Suprapubic skin (tissue), 4 donors: ENCODE measurements around the gene KDM4E. TPM values are rescaled to one million over a fixed set of nuclear protein-coding genes. Genes with fewer than 3 reads are reported as not detected.
"Not testable (repeated sequence)": the region's sequence is repeated elsewhere in the genome, so short reads cannot be mapped to it uniquely, and the experiment has no call there.

ENCODE experiments used
- DNase-seq, 2 donors: peaks; one replicate each; pipeline ENCODE4 v3.0.0-alpha.2; 2019; ENCODE audit warnings: low spot score in 2 of 2
- H3K27ac ChIP-seq: fragments of 200-600 bp; sonication (generic); one replicate; pipeline ENCODE4 v1.5.1; 2019
- H3K27me3 ChIP-seq: fragments of 200-600 bp; sonication (generic); one replicate; pipeline ENCODE4 v1.5.1; 2019
- H3K36me3 ChIP-seq: fragments of 200-600 bp; sonication (generic); one replicate; pipeline ENCODE4 v1.5.1; 2019
- H3K4me1 ChIP-seq: fragments of 200-600 bp; sonication (generic); one replicate; pipeline ENCODE4 v1.5.1; 2019
- H3K4me3 ChIP-seq: fragments of 200-600 bp; sonication (generic); one replicate; pipeline ENCODE4 v1.5.1; 2019; ENCODE audit warnings: mild to moderate bottlenecking
- H3K9me3 ChIP-seq: fragments of 200-600 bp; sonication (generic); one replicate; pipeline ENCODE4 v1.5.1; 2019
- EP300 ChIP-seq: sonication (generic); formaldehyde crosslinking; IDR thresholded peaks from one replicate; pipeline ENCODE4 v1.6.1; 2017; ENCODE audit warnings: antibody characterized with exemption
- POLR2A ChIP-seq, 2 donors: fragments of 450-650 bp; IDR thresholded peaks; one replicate each; pipeline ENCODE4 v1.6.1; 2017; ENCODE audit warnings: antibody characterized with exemption in 2 of 2, mild to moderate bottlenecking in 2 of 2, moderate library complexity in 2 of 2
- POLR2AphosphoS5 ChIP-seq, 3 donors: sonication (generic); formaldehyde crosslinking; IDR thresholded peaks; one replicate each; pipeline ENCODE4 v1.6.1; 2017; ENCODE audit warnings: antibody characterized with exemption in 3 of 3
- WGBS: methylation state at CpG from one replicate; pipeline ENCODE4 v1.1.5; 2018; 5-methylcytosine and 5-hydroxymethylcytosine counted together
- total RNA-seq, 4 donors: library from RNA; depleted of rRNA; stranded (reverse); fragments of >200 nt; gene quantifications; one replicate each; pipeline ENCODE4 v1.1.0, GENCODE V29; 2016
- TF ChIP-seq, protein P1 (sequence below), 2 donors: fragments of 200-600 bp in 1 of 2; fragments of 450-650 bp in 1 of 2; sonication (generic) in 1 of 2; IDR thresholded peaks; one replicate each; pipeline ENCODE4 v1.5.1; 2016 to 2019; ENCODE audit warnings: antibody characterized with exemption in 2 of 2, mild to moderate bottlenecking in 1 of 2, moderate library complexity in 1 of 2

Gene KDM4E
- total RNA-seq, 4 donors from 2014 or later: not detected

DNA sequence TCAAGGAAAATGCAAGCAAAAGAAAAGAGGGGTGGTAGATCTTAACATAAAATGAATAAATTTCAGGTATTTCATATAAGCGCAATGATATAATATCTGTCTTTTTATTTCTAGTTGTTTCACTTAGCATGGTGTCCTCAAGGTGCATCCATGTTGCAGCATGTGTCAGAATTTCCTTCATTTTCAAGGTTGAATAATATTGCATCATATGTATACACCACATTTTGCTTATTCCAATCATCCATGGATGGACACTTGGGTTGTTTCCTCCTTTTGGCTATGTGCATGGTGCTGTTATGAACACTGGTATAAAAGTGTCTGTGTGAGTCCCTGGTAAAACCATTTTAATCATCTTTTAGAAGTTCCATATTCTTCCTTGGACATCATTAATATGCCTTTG is 17.2 kb downstream of the KDM4E start:
- Histone ChIP-seq H3K27ac (no peak overlapping the region), H3K4me3 (no peak overlapping the region), H3K27me3 (peaks cover 18% of the 10 kb centered on the region), H3K9me3 (no peaks in the 10 kb centered on the region), H3K4me1 (no peaks in the 10 kb centered on the region), H3K36me3 (no peaks in the 10 kb centered on the region)
- DNase-seq: no peak
- 97% methylated on average over 1 of the region's 1 CpG for WGBS
- TF ChIP-seq POLR2A (IDR thresholded peaks at IDR 0.05) (no peak), POLR2AphosphoS5 (IDR thresholded peaks at IDR 0.05) (no peak), EP300 (no peak)
- TF ChIP-seq, protein P1, sequence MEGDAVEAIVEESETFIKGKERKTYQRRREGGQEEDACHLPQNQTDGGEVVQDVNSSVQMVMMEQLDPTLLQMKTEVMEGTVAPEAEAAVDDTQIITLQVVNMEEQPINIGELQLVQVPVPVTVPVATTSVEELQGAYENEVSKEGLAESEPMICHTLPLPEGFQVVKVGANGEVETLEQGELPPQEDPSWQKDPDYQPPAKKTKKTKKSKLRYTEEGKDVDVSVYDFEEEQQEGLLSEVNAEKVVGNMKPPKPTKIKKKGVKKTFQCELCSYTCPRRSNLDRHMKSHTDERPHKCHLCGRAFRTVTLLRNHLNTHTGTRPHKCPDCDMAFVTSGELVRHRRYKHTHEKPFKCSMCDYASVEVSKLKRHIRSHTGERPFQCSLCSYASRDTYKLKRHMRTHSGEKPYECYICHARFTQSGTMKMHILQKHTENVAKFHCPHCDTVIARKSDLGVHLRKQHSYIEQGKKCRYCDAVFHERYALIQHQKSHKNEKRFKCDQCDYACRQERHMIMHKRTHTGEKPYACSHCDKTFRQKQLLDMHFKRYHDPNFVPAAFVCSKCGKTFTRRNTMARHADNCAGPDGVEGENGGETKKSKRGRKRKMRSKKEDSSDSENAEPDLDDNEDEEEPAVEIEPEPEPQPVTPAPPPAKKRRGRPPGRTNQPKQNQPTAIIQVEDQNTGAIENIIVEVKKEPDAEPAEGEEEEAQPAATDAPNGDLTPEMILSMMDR (IDR thresholded peaks at IDR 0.05): no peak

DNA sequence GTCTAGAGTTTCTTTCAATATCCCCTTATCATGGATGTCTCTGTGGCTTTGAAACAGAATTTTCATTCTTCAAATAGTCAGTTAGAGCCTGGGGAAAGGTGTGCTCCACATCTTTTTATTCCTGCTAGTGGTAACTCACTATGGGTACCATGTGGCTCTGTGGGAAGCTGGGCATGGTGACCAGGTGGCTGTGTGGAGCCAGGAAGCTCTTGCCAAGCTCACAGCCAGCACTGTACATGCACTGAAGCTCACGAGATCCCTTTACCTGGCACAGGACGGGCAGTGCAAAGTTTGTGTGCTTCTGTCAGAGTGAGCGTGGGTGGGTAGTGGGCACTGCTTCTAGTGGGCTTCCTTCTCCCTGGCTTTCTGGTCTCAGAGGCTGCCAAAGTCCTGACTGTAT is 17.8 kb downstream of the KDM4E start:
- no peak for DNase-seq
- Histone ChIP-seq H3K27me3 (peaks cover 11% of the 10 kb centered on the region), H3K27ac (no peak overlapping the region), H3K36me3 (no peaks in the 10 kb centered on the region), H3K4me3 (no peak overlapping the region), H3K4me1 (no peaks in the 10 kb centered on the region), H3K9me3 (no peaks in the 10 kb centered on the region)
- WGBS: 75% methylated on average over 2 of the region's 3 CpGs
- TF ChIP-seq, protein P1 (IDR thresholded peaks at IDR 0.05): no peak
- TF ChIP-seq POLR2AphosphoS5 (IDR thresholded peaks at IDR 0.05): no peak
- TF ChIP-seq POLR2A (IDR thresholded peaks at IDR 0.05): no peak
- no peak for TF ChIP-seq EP300

DNA sequence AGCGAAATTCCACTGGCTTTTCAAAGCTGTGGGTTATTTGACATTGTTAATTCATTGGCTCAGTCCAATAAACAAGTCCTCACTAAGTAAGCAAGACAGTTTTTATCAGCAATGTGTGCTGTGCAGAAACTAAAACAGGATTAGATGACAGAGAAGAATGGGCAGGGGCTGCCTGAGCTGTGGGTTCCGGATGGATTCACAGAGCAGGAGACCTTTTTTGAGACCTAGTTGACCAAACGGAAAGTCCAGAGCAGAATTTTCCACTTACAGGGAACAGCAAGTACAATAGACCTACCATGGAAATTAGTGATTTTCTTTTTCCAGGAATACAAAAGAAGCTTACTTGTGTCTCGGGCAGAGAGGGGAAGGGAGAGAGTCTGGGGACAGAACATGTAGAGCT is 19.0 kb downstream of the KDM4E start:
- H3K36me3 ChIP-seq: no peaks in the 10 kb centered on the region
- H3K4me3 ChIP-seq: no peak overlapping the region
- H3K27me3 ChIP-seq: peaks cover 12% of the 10 kb centered on the region
- no peak for DNase-seq
- no peaks in the 10 kb centered on the region for H3K4me1 ChIP-seq
- H3K9me3 ChIP-seq: no peaks in the 10 kb centered on the region
- TF ChIP-seq, protein P1 (IDR thresholded peaks at IDR 0.05): no peak
- TF ChIP-seq POLR2A (IDR thresholded peaks at IDR 0.05) (no peak), EP300 (no peak), POLR2AphosphoS5 (IDR thresholded peaks at IDR 0.05) (no peak)
- WGBS: 84% methylated on average over 4 of the region's 4 CpGs
- no peak overlapping the region for H3K27ac ChIP-seq

DNA sequence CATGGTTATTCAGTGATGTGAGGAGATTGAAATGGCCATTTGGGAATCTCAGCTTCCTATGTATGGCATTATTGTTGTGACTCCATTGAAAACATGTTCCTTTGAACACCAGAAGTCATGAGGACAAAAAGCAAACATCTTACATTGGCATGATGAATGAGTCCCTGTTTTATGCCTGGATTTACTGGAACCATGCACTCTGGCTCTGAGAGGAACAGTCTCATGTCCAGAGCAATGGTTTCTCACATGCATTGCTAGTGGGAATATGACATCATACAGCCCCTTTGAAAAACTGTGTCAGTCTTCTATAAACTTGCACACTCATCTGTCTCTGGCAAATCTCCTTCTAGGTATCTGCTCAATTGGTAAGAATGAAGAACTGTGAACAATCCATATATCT is 20.8 kb downstream of the KDM4E start:
- no peaks in the 10 kb centered on the region for H3K4me1 ChIP-seq
- H3K9me3 ChIP-seq: no peaks in the 10 kb centered on the region
- TF ChIP-seq POLR2AphosphoS5 (IDR thresholded peaks at IDR 0.05): no peak
- TF ChIP-seq POLR2A (IDR thresholded peaks at IDR 0.05): no peak
- no peak for TF ChIP-seq EP300
- TF ChIP-seq, protein P1 (IDR thresholded peaks at IDR 0.05): no peak
- H3K4me3 ChIP-seq: no peak overlapping the region
- no peak for DNase-seq
- H3K36me3 ChIP-seq: no peaks in the 10 kb centered on the region
- no peak overlapping the region for H3K27ac ChIP-seq
- H3K27me3 ChIP-seq: peaks cover 13% of the 10 kb centered on the region

DNA sequence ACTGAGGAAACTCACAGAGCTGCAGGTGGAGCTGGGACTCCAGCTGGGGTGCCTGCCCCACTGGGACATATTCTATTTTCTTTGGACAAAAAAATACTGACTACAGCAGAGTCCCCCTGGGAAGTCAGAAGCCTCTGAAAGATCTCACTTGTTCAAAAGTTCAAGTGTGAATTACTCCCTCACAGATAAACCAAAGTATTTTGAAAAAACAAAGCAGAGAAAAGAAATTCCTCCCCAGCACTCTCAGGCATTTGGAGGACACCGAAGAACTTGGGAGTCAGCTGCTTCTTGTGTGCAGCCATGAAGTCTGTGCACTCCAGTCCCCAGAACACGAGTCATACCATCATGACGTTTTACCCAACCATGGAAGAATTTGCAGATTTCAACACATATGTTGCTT is 24.1 kb downstream of the KDM4E start, which contains the start of gene KDM4F:
Gene KDM4F (plus strand): TSS at position 301 of the 400 bp plus-strand sequence.
- 88% methylated on average over 3 of the region's 3 CpGs for WGBS
- DNase-seq: not testable (repeated sequence)

DNA sequence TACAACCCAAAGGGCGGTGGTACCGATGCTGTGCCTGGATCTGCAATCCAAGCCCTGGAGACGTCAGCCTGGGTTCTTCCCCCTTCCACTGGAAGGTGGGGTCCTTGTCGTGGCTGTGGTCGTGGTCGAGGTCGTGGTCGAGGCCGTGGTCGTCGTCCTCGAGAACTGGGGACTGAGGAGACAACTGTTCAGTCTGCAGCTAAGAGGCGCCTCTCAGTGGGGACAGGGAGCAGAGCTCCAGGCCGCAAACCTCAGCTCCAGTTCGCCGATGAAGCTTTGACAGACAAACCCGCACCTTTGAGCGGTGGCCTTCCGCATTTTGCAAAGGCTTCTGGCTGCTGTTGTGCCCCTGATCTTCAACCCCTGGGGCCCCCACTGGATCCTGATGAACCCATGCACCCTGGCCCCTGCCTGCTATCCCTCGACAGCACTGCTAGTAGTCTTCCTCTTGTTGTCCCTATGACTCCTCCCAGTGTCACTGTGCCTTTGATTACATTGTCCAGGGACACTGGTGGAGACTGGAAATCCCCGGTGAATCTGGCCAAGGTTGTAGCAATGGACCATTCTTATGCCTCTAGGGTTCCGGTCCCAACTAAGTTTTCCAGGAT is 25.6 kb downstream of the KDM4E start:
- WGBS: 95% methylated on average over 22 of the region's 22 CpGs
- Histone ChIP-seq H3K9me3 (no peaks in the 10 kb centered on the region), H3K4me1 (no peaks in the 10 kb centered on the region), H3K36me3 (no peaks in the 10 kb centered on the region), H3K27ac (no peak overlapping the region), H3K4me3 (no peak overlapping the region), H3K27me3 (peaks cover 15% of the 10 kb centered on the region)
- TF ChIP-seq POLR2AphosphoS5 (IDR thresholded peaks at IDR 0.05) (no peak), POLR2A (IDR thresholded peaks at IDR 0.05) (no peak), EP300 (no peak)
- TF ChIP-seq, protein P1 (IDR thresholded peaks at IDR 0.05): no peak
- no peak for DNase-seq

More for the DNA sequence above, 24.1 kb downstream of the KDM4E start, which contains the start of gene KDM4F:
- H3K27me3 ChIP-seq, H3K4me3 ChIP-seq, H3K27ac ChIP-seq, H3K4me1 ChIP-seq, H3K9me3 ChIP-seq, H3K36me3 ChIP-seq: not testable (repeated sequence)
